BLaER1 (cell line): Measurements from ENCODE around the gene B9D2.
"Not testable (repeated sequence)": the region's sequence is repeated elsewhere in the genome, so short reads cannot be mapped to it uniquely, and the experiment has no call there.

Source experiments
- H3K27ac ChIP-seq: shearing (Covaris generic); formaldehyde crosslinking; 2 replicates; pipeline ENCODE4 v1.8.1; 2022
- H3K27me3 ChIP-seq: shearing (Covaris generic); formaldehyde crosslinking; 2 replicates; pipeline ENCODE4 v1.8.1; 2022
- H3K36me3 ChIP-seq: shearing (Covaris generic); formaldehyde crosslinking; 2 replicates; pipeline ENCODE4 v1.8.1; 2022
- H3K4me1 ChIP-seq: shearing (Covaris generic); formaldehyde crosslinking; 2 replicates; pipeline ENCODE4 v1.8.1; 2022
- H3K4me2 ChIP-seq: shearing (Covaris generic); formaldehyde crosslinking; 2 replicates; pipeline ENCODE4 v1.8.1; 2022
- H3K4me3 ChIP-seq: shearing (Covaris generic); formaldehyde crosslinking; 2 replicates; pipeline ENCODE4 v1.8.1; 2022
- H3K9ac ChIP-seq: shearing (Covaris generic); formaldehyde crosslinking; 2 replicates; pipeline ENCODE4 v1.8.1; 2022
- H3K9me3 ChIP-seq: shearing (Covaris generic); formaldehyde crosslinking; 2 replicates; pipeline ENCODE4 v1.8.1; 2022
- H4K20me1 ChIP-seq: shearing (Covaris generic); formaldehyde crosslinking; 2 replicates; pipeline ENCODE4 v1.8.1; 2022
- Cebpa-rat ChIP-seq: shearing (Covaris generic); IDR thresholded peaks from 2 replicates; pipeline ENCODE4 v1.8.1; 2022

B9D2 gene

DNA sequence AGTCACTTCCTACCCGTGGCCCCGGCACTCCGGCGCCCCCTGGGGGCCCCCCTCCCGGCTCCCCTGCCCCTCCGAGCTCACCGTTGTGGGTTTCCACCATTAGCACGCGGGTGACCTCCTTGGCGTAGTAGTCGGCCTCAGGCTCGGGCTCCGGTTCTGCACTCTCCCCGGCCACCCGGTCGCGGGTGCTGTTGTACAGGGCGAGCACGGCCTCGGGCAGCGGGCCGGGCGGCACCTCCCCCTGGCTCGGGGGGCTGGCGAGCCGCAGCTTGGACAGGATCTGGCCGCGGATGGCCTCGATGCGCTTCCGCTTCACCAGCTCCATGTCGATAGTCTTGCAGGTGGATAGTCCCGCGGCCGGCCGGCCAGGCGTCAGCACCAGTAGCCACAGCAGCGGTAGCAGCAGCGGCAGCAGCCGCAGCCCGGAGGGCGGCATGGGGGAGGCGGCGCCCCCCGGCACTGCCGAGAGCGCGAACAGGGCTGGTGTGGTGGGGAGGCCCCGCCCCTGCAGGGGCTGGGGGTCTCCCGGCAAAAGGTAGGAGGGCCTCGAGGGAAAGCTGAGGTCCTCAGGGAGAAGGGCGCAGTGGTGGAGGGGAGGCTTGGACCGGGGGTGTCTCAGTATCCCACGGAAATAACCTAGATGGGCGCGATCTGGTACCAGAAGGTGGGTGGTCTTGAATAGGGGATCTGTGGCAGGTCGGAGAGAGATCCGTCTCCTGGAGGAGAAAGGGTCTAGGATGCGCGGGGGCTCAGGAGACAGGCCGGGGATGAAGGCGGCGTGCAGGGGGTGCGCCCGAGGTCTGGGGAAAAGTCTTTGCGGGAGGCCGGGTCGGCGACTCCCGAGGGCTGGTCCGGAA, 11.1 kb downstream of the B9D2 start:
- Histone ChIP-seq H3K9me3 (no peaks in the 10 kb centered on the region), H3K27ac (peak overlapping the region; percentile 85), H3K4me3 (peak overlapping the region; percentile 81), H3K27me3 (no peaks in the 10 kb centered on the region), H3K4me1 (peaks cover 68% of the 10 kb centered on the region), H3K36me3 (peaks cover 5% of the 10 kb centered on the region), H3K9ac (peak overlapping the region; percentile 84), H4K20me1 (peaks cover 51% of the 10 kb centered on the region), H3K4me2 (peak overlapping the region; percentile 98)
- TF ChIP-seq Cebpa-rat = no peak

DNA sequence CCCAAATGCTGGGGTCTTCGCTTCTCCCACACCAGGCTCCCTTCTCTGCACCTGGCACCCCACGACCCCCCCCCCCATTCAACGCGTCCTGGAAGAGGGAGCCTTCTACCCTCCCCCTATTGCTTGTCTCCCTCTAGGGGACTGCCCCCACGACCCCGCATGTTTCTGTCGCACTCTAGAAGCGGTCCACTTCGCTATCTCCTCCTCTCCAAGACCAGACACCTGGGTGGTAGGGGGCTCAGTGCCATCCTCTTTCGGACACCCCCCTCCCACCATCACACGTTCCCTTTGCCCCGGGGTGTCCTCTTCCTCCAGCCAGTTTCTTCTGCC, 11.7 kb downstream of the B9D2 start:
- Histone ChIP-seq H3K27ac (peak overlapping the region; percentile 85), H3K4me1 (peaks cover 67% of the 10 kb centered on the region), H4K20me1 (peaks cover 51% of the 10 kb centered on the region), H3K9ac (peak overlapping the region; percentile 84), H3K36me3 (peaks cover 11% of the 10 kb centered on the region), H3K27me3 (no peaks in the 10 kb centered on the region), H3K4me3 (peak overlapping the region; percentile 81), H3K4me2 (peak overlapping the region; percentile 98), H3K9me3 (no peaks in the 10 kb centered on the region)
- no peak for TF ChIP-seq Cebpa-rat

DNA sequence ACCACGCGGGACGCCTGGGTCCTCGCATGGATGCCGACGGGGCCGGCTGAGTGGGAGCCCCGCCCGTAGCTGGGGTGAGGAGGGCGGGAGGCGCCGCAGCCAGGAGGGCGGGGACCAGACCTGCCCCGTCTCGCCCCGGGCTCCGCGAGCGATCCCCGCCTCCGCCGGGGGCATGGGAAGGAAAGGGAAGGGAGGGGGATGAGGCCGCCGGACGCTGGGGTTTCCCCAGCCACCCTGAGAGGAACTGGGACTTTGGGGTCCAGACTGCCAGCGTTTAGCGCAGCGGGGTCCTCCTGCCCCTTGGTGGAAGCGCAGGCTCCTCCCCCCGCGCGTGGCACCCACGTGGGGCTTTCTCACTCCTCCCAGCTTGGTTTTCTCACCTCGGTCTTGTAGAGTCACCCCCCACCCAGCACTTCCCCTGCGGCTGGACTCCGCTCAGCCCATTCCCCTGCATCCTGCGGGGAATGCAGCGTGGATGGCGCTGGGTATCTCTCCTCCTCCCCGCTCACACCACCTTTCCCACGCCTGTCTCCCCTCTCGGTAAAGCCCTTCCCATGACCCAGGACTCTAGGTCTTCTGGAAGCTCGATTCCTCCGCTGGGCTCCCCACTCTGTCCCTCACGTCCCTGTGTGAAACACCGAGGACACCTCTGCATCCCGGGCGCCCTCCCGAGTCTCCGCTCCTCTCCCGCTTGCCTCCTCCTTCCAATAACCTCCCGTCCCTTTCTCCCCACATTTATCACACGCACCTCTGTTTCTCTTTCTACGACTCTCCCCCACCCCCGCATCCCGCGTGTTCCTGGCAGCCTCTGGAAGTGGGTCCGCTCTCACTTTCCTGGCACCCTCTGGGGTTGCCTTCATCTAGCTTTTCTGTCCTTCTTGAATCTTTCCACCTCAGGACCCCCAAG, 12.4 kb downstream of the B9D2 start:
- Histone ChIP-seq H3K27me3 (no peaks in the 10 kb centered on the region), H3K27ac (peak overlapping the region; percentile 85), H3K36me3 (peaks cover 18% of the 10 kb centered on the region), H3K9me3 (no peaks in the 10 kb centered on the region), H3K9ac (peak overlapping the region; percentile 84), H3K4me2 (peak overlapping the region; percentile 98), H4K20me1 (peaks cover 51% of the 10 kb centered on the region), H3K4me1 (peaks cover 67% of the 10 kb centered on the region), H3K4me3 (peak overlapping the region; percentile 81)
- TF ChIP-seq Cebpa-rat = no peak

DNA sequence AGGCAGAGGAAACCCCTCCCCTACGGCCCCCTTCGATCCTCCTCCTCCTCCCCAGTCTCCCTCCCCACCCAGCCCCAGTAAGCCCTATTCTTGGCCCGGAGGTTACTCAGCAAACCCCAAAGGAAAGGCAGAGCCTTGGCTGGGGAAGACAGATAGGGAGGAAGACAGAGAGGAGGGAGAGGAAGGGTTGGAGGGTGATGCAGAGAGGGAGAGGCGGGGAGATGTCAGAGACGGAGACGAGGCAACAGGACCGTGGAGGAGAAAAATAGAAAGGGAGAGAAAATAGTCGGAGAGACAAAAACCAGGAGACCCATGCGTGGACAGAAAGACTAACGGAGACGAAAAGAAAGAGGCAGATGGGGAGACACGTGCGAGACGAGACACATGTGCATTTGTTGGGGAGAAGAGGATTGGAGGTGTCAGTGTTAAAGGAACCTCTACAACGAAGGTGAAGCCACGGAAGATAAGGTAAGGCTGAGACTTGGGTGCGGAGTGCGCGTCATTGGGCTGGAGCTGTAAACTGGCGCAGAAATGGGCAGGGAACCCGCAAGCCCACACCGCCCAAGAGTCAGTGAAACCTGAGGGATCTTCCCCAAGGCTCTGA, 13.1 kb downstream of the B9D2 start:
- Histone ChIP-seq H3K4me1 (peaks cover 69% of the 10 kb centered on the region), H4K20me1 (peaks cover 51% of the 10 kb centered on the region), H3K4me3 (peak overlapping the region; percentile 81), H3K4me2 (peak overlapping the region; percentile 98), H3K27me3 (no peaks in the 10 kb centered on the region), H3K27ac (peak overlapping the region; percentile 85), H3K36me3 (peaks cover 25% of the 10 kb centered on the region), H3K9me3 (no peaks in the 10 kb centered on the region), H3K9ac (peak overlapping the region; percentile 84)
- no peak for TF ChIP-seq Cebpa-rat

DNA sequence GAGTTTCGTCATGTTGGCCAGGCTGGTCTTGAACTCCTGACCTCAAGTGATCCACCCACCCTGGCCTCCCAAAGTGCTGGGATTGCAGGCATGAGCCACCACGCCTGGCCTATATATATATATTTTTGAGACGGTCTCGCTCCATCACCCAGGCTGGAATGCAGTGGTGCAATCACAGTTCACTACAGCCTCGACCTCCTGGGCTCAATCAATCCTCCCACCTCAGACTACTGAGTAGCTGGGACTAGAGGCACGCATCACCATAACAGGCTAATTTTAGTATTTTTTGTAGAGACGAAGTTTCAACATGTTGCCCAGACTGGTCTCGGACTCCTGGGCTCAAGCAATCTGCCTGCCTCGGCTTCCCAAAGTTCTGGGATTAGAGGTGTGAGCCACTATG, 17.0 kb downstream of the B9D2 start:
- H3K36me3 ChIP-seq = peaks cover 59% of the 10 kb centered on the region
- H3K4me1 ChIP-seq = peaks cover 80% of the 10 kb centered on the region
- H4K20me1 ChIP-seq = peaks cover 39% of the 10 kb centered on the region
- H3K27ac ChIP-seq, H3K9ac ChIP-seq, H3K27me3 ChIP-seq, H3K4me3 ChIP-seq, H3K9me3 ChIP-seq: not testable (repeated sequence)
- H3K4me2 ChIP-seq = peak overlapping the region; percentile 40; the same call in 1 of the 2 replicates

DNA sequence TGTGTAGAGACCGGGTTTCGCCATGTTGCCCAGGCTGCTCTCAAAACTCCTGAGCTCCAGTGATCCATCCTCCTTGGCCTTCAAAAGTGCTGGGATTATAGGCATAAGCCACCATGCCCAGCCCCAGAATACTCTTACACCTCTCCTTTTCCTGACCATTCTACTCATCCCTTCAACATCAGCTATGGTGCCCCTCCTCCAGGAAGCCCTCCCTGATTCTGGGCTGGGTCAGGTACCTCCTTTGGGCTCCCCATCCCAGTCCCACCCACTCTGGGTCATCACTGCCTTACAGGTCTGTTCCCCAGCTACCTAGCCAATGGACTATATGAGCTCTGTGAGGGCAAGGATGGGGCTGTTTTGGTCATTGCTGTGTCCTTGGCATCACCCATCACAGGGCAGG, 19.8 kb downstream of the B9D2 start:
- Histone ChIP-seq H3K4me1 (peaks cover 74% of the 10 kb centered on the region), H4K20me1 (peaks cover 17% of the 10 kb centered on the region), H3K9me3 (no peaks in the 10 kb centered on the region), H3K9ac (no peak overlapping the region), H3K36me3 (peaks cover 86% of the 10 kb centered on the region), H3K4me3 (no peak overlapping the region), H3K27me3 (no peaks in the 10 kb centered on the region), H3K4me2 (no peak overlapping the region), H3K27ac (no peak overlapping the region)
- no peak for TF ChIP-seq Cebpa-rat

DNA sequence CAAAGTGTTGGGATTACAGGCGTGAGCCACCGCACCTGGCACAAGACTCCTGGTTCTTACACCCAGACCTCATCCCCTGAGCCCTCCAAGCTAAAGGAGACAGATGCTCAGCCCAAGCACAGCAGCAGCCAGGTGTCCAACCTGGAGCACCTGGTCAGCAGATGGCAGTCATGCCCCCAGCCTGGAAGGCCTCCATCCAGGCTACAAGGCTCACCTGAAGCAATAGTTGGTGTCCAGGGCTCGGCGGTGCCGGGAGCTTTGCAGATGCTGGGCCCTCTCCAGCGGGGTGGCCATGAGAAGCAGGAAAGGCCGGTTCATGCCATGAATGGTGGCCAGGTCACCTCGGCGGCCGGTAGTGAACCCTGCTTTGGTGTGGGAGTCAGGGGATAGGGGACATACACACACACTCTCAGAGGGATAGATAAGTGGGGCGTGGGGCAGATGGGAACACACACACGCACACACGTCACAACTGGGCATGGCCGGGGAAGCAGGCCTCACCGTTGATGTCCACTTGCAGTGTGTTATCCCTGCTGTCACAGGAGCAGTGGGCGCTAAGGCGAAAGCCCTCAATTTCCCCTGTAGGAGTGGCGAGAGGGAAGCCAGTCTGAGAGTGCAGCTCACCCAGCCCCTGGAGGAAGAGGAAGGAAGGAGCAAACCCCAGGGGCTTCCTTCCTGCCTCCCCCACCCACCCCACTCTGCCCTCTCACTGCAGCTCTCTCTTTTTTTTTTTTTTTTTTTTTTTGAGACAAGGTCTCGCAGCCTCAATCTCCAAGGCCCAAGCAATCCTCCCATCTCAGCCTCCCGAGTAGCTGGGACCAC, 22.1 kb downstream of the B9D2 start:
- Histone ChIP-seq H3K4me1 (peaks cover 53% of the 10 kb centered on the region), H3K27ac (peak overlapping the region; percentile 50), H4K20me1 (peaks cover 6% of the 10 kb centered on the region; the same call in 1 of the 2 replicates), H3K4me2 (peak overlapping the region; percentile 76), H3K9me3 (no peaks in the 10 kb centered on the region), H3K4me3 (no peak overlapping the region), H3K27me3 (no peaks in the 10 kb centered on the region), H3K9ac (peak overlapping the region; percentile 46; the same call in 1 of the 2 replicates), H3K36me3 (peaks cover 94% of the 10 kb centered on the region)
- TF ChIP-seq Cebpa-rat = no peak

DNA sequence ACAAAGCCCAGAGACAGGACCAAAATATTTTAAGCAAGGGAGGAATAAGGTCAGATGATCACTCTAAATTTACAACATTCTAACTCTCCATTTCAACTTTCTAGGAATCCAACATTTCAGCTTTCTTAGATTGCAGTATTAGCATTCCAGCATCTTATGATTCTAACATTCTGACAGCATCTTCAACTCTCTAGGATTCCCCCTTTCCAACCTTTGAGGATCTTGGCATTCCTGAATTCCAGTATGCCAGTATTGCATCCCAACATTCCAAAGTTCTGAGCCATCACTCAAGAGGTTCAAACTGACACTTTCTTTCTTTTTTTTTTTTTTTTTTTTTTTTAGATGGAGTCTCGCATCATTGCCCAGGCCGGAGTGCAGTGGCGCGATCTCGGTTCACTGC, 24.0 kb downstream of the B9D2 start:
- Histone ChIP-seq H3K4me1 (peaks cover 49% of the 10 kb centered on the region), H3K27ac (no peak overlapping the region), H4K20me1 (peaks cover 13% of the 10 kb centered on the region; the same call in 1 of the 2 replicates), H3K27me3 (no peaks in the 10 kb centered on the region), H3K4me2 (no peak overlapping the region), H3K9me3 (no peaks in the 10 kb centered on the region), H3K4me3 (no peak overlapping the region), H3K36me3 (peaks cover 94% of the 10 kb centered on the region), H3K9ac (no peak overlapping the region)
- no peak for TF ChIP-seq Cebpa-rat

DNA sequence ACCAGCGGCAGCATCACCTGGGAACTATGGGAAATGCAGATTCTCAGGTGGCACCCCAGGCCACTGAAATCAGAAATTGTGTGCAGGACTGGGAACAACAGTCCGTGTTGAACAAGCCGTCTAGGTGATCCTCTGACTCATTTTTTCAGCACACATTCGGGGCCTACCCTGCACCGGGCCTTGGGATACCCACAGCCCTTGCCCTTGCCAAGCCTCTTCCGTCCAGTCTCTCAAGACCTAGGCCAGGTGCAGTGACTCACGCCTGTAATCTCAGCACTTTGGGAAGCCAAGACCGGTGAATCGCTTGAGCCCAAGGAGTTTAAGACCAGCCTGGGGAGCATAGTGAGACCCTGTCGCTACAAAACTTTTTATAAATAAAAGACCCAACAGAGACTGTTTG, 28.5 kb downstream of the B9D2 start:
- peaks cover 16% of the 10 kb centered on the region; the same call in 1 of the 2 replicates for H4K20me1 ChIP-seq
- no peak overlapping the region for H3K4me3 ChIP-seq
- H3K4me1 ChIP-seq = peaks cover 21% of the 10 kb centered on the region
- H3K27ac ChIP-seq = no peak overlapping the region
- TF ChIP-seq Cebpa-rat = no peak
- no peaks in the 10 kb centered on the region for H3K27me3 ChIP-seq
- peak overlapping the region; percentile 39 for H3K4me2 ChIP-seq
- no peaks in the 10 kb centered on the region for H3K9me3 ChIP-seq
- peaks cover 97% of the 10 kb centered on the region for H3K36me3 ChIP-seq
- peak overlapping the region; percentile 34; the same call in 1 of the 2 replicates for H3K9ac ChIP-seq
